Measurements from ENCODE around the gene IL17C. TPM values are rescaled to one million over a fixed set of nuclear protein-coding genes. Genes with fewer than 3 reads are reported as not detected.

IL17C gene
- total RNA-seq, 2 donors from 2014 or later = 0.42 to 0.56 TPM

DNA sequence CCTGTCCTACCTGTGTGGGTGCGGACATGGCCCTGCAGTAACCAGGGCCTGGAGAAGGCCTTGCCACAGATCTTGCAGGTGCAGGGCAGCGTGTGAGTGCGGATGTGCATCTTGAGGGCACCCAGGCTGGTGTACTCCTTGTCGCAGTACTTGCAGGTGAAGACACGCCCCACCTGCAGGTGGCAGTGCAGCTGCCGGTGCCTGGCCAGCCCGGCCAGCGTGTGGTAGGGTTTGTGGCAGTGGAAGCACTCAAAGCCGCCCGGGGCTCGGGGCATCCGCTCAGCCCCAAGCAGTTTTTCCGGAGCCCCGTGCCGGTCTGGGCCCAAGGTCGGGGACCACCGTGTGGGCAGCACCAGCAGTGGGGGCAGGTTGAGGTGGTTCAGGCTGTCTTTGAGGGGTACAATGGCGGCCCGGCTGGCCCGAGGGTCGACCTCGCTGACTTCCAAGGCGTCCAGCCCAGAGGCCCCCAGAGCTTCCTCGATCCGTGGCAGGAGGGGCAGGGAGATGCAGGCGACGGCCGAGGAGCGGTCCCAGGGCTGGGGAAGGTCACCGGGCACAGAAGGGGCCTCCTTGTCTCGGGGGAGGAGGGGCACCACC lies 42.8 kb downstream of the IL17C start:
- Mint-ChIP-seq H3K36me3 (ENCODE audit: low read depth) (peaks cover 11% of the 10 kb centered on the region), H3K27me3 (no peaks in the 10 kb centered on the region), H3K4me3 (peak overlapping the region; percentile 75), H3K4me1 (peaks cover 17% of the 10 kb centered on the region), H3K9me3 (no peaks in the 10 kb centered on the region), H3K27ac (peak overlapping the region; percentile 76)
- no peak for ATAC-seq (replicated peaks)

DNA sequence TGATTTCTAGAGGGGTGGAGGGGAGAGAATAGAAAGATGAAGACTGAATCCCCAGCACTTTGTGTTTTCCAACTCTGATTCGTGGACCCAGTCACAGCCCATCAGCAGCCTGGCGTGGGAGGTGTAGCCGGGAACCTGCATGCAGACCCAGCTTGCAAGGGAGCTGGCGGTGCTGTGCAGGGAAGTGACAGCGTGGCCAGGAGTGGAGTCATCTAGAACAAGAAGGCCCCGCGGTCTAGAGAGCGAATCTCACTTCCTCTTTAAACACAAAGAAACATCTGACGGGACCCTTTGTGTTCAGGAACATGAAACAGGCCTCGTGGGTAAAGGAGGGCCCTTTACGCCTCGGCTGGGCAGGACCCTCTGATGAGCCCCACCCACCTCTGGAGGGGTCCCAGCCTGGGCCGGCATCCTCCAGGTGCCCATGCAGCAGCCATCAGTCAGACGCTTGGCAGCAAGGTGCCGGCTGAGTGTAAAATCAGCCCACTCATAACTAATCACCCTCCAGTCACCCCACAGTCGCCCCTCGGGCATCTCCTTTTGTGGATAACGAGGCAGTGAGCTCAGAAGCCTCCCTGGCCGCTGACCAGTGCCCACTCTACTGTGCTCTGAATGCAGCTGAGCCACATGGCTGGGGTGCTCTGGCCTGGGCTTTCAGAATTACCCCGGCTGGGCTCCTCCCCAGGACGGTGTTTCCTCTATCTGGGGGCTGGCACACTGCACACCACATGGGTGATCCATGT lies 43.5 kb downstream of the IL17C start:
- Mint-ChIP-seq H3K27me3 (no peaks in the 10 kb centered on the region), H3K36me3 (ENCODE audit: low read depth) (peaks cover 11% of the 10 kb centered on the region), H3K27ac (peak overlapping the region; percentile 76), H3K4me1 (peaks cover 17% of the 10 kb centered on the region), H3K9me3 (no peaks in the 10 kb centered on the region), H3K4me3 (peak overlapping the region; percentile 75)
- ATAC-seq (replicated peaks) = peak; percentile 73

DNA sequence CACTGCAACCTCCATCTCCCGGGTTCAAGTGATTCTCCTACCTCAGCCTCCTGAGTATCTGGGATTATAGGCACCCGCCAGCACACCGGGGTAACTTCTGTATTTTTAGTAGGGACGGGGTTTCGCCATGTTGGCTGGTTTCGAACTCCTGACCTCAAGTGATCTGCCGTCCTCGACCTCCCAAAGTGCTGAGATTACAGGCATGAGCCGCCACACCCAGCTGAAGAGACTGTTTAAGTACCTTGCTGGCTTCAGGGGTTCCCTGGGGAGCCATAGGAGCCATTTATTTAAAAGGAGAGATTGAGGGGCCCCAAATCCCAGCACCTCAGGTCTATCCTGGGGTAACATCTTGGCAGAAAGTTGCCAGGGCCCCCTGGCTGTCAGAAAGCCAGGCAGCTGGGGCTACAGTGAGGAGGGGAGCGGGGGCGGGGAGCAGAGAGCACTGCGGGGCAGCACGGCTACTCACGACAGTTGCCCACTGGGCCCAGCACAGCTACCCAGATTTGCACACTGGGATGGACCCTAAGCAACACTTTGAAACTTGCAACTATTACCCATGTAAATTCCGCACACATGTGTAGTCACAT lies 46.3 kb downstream of the IL17C start:
- H3K27ac Mint-ChIP-seq = no peak overlapping the region
- no peaks in the 10 kb centered on the region for H3K27me3 Mint-ChIP-seq
- ATAC-seq (replicated peaks) = no peak
- peaks cover 17% of the 10 kb centered on the region for H3K4me1 Mint-ChIP-seq
- H3K36me3 Mint-ChIP-seq (ENCODE audit: low read depth) = peaks cover 11% of the 10 kb centered on the region
- H3K4me3 Mint-ChIP-seq = peak overlapping the region; percentile 72
- no peaks in the 10 kb centered on the region for H3K9me3 Mint-ChIP-seq

DNA sequence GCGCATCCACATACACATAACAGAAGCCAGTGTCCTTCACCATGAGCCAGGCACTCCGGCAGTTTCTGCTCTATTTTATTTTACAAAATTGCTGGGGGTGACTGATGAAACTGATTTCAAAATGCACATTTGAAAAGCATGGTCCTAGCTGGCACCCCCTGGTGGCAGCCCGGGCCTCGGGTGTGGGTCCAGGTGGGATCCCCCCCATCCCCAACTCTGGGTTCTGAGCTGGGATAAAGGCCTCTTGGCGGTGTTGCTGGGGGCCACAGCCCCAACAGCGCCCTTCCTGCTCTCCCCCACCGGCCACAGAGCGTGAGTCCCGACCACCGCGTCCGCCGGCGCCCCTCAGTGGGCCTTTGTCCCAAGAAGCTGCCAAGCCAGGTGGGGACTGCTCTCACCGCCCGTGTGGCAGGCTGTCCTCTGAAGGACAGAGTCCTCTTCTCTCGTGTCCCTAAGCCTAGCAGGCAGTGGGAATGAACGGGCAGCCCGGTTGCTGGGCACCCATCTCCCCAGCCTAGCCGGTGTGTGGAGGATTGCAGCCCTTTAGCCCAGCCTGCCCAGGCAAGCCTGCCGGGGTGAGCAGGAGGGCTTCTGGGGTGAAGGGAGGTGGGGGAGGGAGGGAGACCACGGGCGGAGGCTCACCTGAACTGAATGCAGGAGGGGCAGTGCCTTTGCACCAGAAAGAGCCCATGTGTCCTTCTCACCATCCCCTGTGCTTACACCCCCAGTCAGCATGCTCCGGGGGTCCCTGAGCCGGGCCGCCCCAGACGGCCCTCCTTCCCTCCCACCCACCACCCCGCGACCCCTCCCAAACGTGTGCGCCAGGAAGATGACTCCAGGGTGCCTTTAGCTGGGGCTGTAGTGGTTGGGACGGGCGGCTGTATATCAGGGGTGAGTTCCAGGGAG lies 47.0 kb downstream of the IL17C start:
- H3K36me3 Mint-ChIP-seq (ENCODE audit: low read depth) = peaks cover 5% of the 10 kb centered on the region
- peak overlapping the region; percentile 72 for H3K4me3 Mint-ChIP-seq
- no peak overlapping the region for H3K27ac Mint-ChIP-seq
- H3K4me1 Mint-ChIP-seq = peaks cover 18% of the 10 kb centered on the region
- ATAC-seq (replicated peaks) = peak; percentile 12
- H3K27me3 Mint-ChIP-seq = no peaks in the 10 kb centered on the region
- H3K9me3 Mint-ChIP-seq = no peaks in the 10 kb centered on the region

DNA sequence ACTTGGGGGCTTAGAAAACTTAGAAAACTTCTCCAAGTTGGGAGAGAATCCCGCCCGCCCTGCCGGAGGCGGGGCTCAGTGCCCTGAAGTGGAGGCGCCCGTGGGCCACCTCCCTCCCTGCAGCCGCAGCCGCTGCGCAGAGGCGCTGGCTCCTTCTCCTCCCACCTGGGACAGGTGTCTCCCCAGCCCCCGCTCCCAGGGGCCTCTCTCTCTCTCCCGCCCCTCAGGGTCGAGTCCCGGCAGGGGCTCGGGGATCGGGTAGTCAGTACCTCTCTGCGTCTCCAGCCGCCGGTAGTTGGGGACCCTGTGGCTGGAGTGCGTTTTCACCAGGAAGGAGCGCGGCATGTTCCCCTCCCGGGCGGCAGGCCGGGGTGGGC lies 47.7 kb downstream of the IL17C start:
- ATAC-seq (replicated peaks) = peak; percentile 49
- H3K27me3 Mint-ChIP-seq = no peaks in the 10 kb centered on the region
- H3K27ac Mint-ChIP-seq = no peak overlapping the region
- H3K4me3 Mint-ChIP-seq = peak overlapping the region; percentile 72
- no peaks in the 10 kb centered on the region for H3K9me3 Mint-ChIP-seq
- peaks cover 21% of the 10 kb centered on the region for H3K4me1 Mint-ChIP-seq
- H3K36me3 Mint-ChIP-seq (ENCODE audit: low read depth) = peaks cover under 1% of the 10 kb centered on the region

DNA sequence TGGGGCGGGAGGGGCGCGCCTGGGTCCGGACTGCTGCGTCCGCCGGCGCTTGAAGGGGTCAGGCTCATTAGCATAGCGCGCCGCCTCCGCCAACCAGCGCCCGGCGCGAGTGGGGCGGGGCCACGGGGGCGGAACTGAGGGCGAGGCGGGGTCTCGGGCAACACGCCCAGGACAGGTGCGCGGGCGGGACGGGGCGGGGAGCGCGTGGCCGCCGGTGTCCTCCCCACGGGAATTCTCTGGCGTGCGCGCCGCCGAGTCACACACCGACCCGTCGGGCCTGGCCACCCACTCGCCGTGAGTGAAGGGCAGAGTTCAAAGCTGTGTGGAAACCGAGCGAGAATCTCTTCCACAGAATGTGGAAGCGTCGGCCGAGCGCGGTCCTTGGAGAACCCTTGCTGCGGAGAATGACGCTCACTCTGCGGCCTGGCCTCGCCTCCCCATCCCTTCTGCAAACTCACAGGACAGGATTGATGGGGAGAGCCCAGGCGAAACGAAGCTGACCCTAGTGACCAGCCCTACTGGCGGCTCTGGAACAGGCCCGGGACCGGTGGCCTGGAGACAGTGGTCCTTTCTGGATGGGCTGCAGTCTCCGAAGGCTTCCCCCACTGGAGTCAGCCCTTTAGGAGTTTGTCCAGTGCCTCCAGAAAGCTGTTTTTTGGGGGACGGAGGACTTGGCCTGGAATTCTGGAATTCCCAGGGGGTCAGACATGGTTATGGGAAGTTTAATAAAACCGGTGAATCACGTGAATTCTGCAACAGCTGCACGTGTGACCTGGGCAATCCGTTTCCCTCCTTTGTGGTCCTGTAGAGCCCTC lies 48.3 kb downstream of the IL17C start, which contains the start of gene SNAI3:
Gene SNAI3 (minus strand): TSS at position 69 of the 815 bp plus-strand sequence. CDS start 101 bp downstream, outside the sequence.
- Mint-ChIP-seq H3K4me3 (peak within 1 kb of the TSS; percentile 72), H3K36me3 (ENCODE audit: low read depth) (no peaks in the 10 kb centered on the region), H3K4me1 (peaks cover 20% of the 10 kb centered on the region), H3K9me3 (no peaks in the 10 kb centered on the region), H3K27ac (no peak within 1 kb of the TSS), H3K27me3 (no peaks in the 10 kb centered on the region)
- peak; percentile 89 for ATAC-seq (replicated peaks)

DNA sequence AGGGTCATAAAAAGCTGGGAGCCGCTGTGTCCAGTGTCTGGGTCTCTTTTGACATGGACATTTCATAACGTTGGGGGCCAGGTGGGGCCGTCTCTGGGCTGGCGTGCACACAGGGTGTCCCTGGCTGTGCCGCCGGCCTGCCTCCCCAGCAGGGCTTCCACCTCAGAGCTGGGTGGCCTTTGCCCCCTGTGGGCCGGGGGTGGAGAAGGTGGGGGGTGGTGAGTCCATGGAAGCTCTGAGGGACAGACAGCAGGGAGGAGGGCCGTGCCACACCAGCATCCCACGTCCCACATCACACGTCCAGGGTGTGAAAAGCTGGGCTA lies 48.8 kb downstream of the IL17C start:
- H3K4me1 Mint-ChIP-seq = peaks cover 18% of the 10 kb centered on the region
- ATAC-seq (replicated peaks) = no peak
- no peak overlapping the region for H3K27ac Mint-ChIP-seq
- H3K4me3 Mint-ChIP-seq = no peak overlapping the region
- H3K27me3 Mint-ChIP-seq = no peaks in the 10 kb centered on the region
- no peaks in the 10 kb centered on the region for H3K9me3 Mint-ChIP-seq
- no peaks in the 10 kb centered on the region for H3K36me3 Mint-ChIP-seq (ENCODE audit: low read depth)

DNA sequence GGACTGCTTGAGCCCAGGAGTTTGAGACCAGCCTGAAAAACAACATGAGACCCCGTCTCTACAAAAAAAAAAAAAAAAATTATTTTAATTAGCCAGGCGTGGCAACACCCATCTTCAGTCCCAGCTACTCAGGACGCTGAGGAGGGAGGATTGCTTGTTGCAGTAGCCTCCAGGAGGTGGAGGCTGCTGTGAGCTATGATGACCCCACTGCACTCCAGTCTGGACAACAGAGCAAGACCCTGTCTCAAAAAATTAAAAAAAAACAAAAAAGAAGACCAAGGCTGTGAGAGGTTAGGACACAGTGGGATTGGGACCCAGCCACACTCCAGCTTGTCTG lies 49.3 kb downstream of the IL17C start:
- ATAC-seq (replicated peaks) = no peak
- H3K4me3 Mint-ChIP-seq = no peak overlapping the region
- no peaks in the 10 kb centered on the region for H3K36me3 Mint-ChIP-seq (ENCODE audit: low read depth)
- no peaks in the 10 kb centered on the region for H3K27me3 Mint-ChIP-seq
- peaks cover 14% of the 10 kb centered on the region for H3K4me1 Mint-ChIP-seq
- no peaks in the 10 kb centered on the region for H3K9me3 Mint-ChIP-seq
- no peak overlapping the region for H3K27ac Mint-ChIP-seq

DNA sequence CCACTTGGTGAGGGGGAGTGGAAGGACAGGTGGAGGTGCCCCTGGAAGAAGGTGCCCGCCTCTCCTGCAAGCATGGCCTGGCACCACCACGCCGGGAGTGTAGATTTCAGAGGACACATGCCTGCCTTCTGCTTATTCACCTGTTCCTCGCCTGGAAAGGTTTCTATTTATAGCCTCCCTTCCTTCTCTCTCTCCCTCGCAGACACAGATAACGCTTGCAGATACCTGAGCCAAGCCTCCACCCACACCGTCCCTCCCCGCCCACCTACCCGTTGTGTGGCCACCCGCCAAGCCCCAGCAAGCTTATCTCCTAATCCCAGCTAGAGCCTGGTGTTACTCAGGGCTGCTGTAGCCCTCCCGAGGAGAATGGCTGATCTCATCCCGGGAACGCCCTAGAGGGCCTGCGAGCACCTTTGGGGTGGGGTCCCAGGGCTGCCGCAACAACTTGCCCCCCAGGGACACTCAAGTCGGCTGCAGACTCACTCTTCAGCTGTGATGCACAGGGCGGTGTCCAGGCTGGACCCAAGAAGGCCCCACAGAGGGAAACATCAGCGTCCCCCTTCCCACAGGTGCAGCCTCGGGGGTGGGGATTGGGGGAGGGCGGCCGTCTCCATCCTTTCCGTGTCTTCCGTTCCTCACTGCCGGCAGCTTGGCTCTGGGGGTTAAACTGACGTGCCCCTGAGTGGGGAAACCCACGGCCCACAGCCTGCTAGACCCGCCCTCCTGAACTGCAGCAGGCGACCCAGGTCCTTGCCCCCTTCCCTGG lies 49.8 kb downstream of the IL17C start:
- Mint-ChIP-seq H3K27me3 (no peaks in the 10 kb centered on the region), H3K27ac (no peak overlapping the region), H3K36me3 (ENCODE audit: low read depth) (no peaks in the 10 kb centered on the region), H3K4me3 (no peak overlapping the region), H3K4me1 (peaks cover 14% of the 10 kb centered on the region), H3K9me3 (no peaks in the 10 kb centered on the region)
- ATAC-seq (replicated peaks) = no peak

Other genes starting within 250 kb of the IL17C start
- 10 to 100 TPM; 12.2 to 22.1 TPM for gene ZFPM1, start 185.3 kb upstream of the IL17C start, total RNA-seq
- 100 to 1,000 TPM; 103 TPM for gene ZC3H18, start 68.2 kb upstream of the IL17C start, total RNA-seq
- 100 to 1,000 TPM; 242 to 290 TPM for gene CYBA, start 12.5 kb downstream of the IL17C start, total RNA-seq
- 10 to 100 TPM; 84.3 to 93.2 TPM for gene MVD, start 24.5 kb downstream of the IL17C start, total RNA-seq
- gene SNAI3, start 47.9 kb downstream of the IL17C start, total RNA-seq = 1 to 10 TPM; 5.9 to 6.7 TPM
- gene RNF166, start 67.8 kb downstream of the IL17C start, total RNA-seq = 100 to 1,000 TPM in 1 of 2 donors, 10 to 100 TPM in 1; 57.1 to 119 TPM
- 10 to 100 TPM; 19.8 to 31.8 TPM for gene CTU2, start 67.9 kb downstream of the IL17C start, total RNA-seq
- 100 to 1,000 TPM; 197 to 326 TPM for gene PIEZO1, start 146.6 kb downstream of the IL17C start, total RNA-seq
- 100 to 1,000 TPM in 1 of 2 donors, 10 to 100 TPM in 1; 96.6 to 141 TPM for gene CDT1, start 165.2 kb downstream of the IL17C start, total RNA-seq
- 100 to 1,000 TPM; 132 to 139 TPM for gene APRT, start 173.4 kb downstream of the IL17C start, total RNA-seq
- gene GALNS, start 218.4 kb downstream of the IL17C start, total RNA-seq = 10 to 100 TPM; 37.6 to 73.0 TPM
- gene TRAPPC2L, start 218.6 kb downstream of the IL17C start, total RNA-seq = 10 to 100 TPM; 51.1 to 73.9 TPM
- gene PABPN1L, start 228.1 kb downstream of the IL17C start, total RNA-seq = not detected

Measured in activated T-helper 17 cell treated with anti-CD3 and anti-CD28 coated beads, Interleukin-2, amount 50 U/mL, for 72 hours (primary cell).